HCEC 1CT (cell line): ENCODE measurements around the gene BACH2.
"Not testable (repeated sequence)": the region's sequence is repeated elsewhere in the genome, so short reads cannot be mapped to it uniquely, and the experiment has no call there.

ENCODE experiments used
- DNase-seq: peaks from one replicate; pipeline ENCODE4 v3.0.0-alpha.2; 2017

Gene BACH2

GRCh38 chr6:89986650-89987074 is 310.0 kb downstream of the BACH2 start:
- DNase-seq, result peak; percentile 12

DNA sequence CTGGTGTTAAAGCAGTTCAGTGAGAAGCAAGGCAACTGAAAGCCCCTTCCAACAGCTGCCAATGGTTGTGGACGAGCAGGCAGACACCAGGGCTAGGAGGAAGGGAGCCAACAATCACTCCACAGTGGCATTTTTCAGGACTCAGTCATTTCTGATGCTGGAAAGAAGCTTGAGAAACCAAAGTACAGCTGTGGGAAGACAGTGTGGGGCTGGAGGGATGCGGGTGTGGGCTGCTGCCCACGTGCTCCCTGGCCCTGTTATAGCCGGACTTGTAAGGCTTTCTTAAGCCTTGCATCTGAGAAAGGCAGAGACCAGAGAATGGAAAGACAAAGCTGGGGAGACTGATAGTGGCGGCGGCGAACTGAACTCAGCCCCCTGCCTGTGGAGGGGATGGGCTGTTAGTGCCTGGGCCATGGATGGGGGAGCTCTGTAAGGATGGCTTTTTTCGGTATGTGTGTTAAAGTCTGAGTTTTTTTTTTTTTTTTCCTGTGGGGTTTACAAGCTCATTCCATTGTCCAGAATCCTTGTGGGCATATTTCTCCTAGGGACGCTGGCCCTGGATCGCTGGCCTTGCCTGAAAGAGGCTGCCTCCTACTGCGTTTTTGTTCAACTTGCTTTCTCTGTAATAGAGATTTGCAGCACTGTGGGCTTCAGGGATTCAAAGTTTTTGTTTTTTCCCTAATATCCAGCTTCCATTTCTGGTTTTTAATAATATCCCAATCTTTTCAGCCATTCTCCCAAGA is 310.7 kb downstream of the BACH2 start:
- no peak for DNase-seq

- no peak for DNase-seq
Measured at GRCh38 chr6:89984926-89985750, 311.5 kb downstream of the BACH2 start.

- DNase-seq, result no peak
Measured at GRCh38 chr6:89980353-89980752, 316.3 kb downstream of the BACH2 start.

DNA sequence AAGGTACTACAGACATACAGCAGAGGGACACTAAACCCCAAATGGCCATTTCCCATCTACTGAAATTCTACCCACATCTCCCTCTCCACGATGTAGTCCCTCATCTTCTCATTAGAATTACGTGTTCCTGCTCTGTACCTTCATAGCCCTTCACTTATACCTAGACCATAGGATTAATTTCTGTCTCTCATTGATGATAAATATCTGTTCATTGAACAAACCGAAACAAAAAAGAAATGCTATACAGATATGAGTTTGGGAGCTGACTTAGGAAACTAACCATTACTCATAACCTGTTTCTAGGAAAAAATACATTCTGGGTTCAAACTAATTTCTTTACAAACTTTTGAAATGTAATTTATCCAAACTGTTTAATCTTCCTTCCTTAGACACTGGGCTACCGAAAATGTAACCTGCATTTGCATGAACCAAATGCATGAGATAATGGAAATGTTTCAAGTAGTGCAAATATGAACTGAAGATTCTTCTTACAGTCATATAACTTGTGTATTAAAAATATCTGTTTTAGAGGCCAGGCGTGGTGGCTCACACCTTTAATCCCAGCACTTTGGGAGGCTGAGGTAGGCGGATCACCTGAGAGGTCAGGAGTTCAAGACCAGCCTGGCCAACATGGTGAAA is 317.0 kb downstream of the BACH2 start:
- no peak for DNase-seq

- DNase-seq, result no peak
Measured at GRCh38 chr6:89978749-89979145, 317.9 kb downstream of the BACH2 start.

GRCh38 chr6:89977808-89978748 is 318.6 kb downstream of the BACH2 start:
- DNase-seq, result no peak

DNA sequence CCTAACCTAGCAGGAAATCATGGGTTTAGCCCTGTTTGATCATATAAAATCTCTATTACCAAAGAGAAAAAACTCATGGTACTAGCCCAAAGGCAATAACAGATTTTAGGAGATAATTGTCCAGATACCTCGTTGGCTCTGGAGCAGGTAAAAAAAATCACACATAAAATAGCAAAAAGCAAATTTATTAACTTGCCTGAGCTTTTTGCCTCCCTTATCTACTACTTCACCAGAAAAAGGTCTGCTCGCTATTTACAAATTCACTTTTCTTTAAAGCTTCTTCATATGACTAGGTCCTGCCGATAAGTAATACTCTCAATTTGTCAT is 320.0 kb downstream of the BACH2 start:
- no peak for DNase-seq

DNA sequence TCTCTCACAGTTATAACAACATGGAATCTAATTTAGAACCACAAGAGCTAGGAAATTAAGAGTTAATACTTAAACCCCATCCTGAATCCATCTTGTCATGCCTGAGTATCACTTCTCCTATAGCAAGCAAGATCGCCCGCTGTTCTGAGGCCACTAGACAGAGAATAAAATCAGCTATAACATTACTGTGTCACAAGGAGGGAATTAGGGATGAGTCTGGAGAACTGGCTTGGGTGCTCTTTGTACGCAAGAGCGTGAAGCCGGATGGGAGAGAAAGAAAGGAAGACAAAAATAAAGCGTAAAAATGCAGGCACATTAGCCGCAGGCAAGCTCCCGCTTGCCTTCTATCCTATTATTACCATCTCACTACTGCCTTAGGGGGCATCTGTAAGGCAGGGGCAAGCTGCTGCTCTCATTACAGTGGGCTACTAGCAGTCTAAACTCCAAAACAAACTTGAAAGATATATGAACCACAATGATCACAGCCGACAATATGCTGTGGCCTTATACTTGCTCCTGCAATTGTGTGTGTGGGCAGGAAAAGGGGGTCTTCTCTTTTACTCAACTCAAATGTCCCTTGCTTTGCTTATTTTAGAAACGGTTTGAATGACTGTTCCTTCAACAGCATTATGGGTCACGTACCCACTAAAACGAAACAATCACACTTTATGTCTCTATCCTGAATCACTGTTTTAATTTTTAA is 320.5 kb downstream of the BACH2 start:
- no peak for DNase-seq

DNA sequence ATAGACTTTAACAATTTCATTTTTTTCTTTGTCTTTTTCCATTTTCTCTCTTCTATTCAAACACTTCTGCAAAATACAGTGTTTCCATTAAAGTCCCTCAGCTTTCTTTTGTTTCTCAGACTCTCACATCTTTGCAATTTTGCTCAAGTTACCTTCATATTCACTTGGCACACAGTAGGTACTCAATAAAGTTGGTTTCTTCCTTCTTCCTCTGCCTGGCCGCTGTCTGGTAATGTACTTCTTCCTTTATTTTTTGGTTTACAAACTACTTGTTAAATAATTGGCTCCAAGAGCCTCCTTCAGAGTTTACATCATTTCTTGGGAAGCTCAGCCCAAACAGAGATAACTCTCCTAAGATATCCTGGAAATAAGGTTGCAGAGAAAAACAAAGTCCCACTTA is 321.3 kb downstream of the BACH2 start:
- DNase-seq, result no peak

GRCh38 chr6:89974834-89975233 is 321.8 kb downstream of the BACH2 start:
- DNase-seq, result no peak

- DNase-seq, result no peak
Measured at GRCh38 chr6:89972025-89972381, 324.6 kb downstream of the BACH2 start.

DNA sequence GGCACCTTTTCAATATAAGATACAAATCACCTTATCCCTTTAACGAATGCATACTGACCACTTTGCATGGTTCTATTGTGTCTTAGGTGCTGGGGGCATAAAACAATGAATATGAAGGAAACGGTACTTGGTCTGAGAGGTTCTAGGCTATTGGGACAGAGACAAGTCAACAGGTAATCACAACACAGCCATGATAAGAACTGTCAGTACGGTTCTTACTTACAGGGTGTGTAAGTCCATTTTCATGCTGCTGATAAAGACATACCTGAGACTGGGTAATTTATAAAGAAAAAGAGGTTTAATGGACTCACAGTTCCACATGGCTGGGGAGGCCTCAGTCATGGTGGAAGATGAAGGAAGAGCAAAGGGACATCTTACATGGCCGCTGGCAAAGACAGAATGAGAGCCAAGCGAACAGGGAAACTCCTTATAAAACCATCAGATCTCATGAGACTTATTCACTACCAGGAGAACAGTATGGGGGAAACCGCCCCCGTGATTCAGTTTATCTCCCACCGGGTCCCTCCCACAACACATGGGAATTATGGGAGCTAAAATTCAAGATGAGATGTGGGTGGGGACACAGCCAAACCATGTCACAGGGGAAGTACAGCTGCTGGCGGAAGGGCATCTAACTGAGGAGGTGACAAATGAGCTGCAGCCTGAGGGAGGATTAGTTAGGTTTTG is 325.2 kb downstream of the BACH2 start:
- DNase-seq, result not testable (repeated sequence)

- peak; percentile 35 for DNase-seq
Measured at GRCh38 chr6:89970609-89971337, 325.9 kb downstream of the BACH2 start.

DNA sequence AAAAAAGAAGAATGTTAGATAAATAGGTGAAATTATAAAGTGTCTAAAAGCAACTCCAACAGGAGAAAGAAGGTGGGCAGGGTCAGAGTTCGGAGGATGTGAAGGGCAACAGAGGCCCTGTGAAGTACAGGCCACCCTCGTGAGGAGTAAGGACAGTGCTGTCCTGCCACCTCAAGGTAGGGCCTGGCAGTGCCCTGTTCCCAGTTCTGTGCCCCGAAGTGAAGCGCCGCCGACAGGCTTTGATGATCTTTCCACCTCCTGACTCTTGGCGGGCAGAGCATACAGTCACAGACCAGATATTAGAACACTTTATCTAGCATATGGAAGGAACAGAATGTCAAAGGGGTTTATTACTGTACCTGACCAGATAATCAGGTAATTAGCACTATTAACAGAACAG is 326.6 kb downstream of the BACH2 start:
- DNase-seq, result no peak

DNA sequence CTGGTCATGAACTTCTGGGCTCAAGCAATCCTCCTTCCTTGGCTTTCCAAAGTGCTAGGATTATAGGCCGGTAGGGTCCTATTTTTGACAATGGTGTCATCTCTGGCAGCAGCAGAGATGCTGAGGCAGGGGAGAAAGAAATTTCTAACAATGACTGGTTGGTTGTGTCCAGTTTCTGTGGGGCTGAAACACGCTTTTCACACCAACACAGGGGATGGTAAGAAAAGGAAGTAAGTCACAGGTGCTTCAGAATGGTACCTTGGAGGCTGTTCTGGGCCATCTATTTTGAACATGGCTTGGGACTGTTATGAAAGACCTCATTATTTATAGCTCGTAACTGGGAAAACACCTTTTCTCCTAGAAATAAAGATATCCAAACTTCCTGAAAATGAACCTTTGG is 329.7 kb downstream of the BACH2 start:
- no peak for DNase-seq

- no peak for DNase-seq
Measured at GRCh38 chr6:89966228-89966544, 330.5 kb downstream of the BACH2 start.

GRCh38 chr6:89965441-89966227 is 331.0 kb downstream of the BACH2 start:
- DNase-seq, result no peak

DNA sequence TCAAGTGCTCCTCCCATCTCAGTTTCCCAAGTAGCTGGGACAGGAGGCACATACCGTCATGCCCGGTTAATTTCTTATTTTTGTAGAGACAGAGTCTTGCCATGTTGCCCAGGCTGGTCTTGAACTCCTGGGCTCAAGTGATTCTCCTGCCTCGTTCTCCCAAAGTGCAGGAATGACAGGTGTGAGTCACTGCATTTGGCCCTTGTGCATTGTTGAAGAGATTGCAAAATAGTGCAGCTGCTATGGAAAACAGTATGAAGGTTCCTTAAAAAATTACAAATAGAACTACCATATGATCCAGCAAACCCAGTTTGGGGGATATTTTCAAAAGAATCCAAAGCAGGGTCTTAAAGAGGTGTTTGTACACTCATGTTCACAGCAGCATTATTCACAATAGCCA is 333.3 kb downstream of the BACH2 start:
- no peak for DNase-seq

GRCh38 chr6:89961481-89961880 is 335.2 kb downstream of the BACH2 start:
- DNase-seq, result no peak
